Putamen (tissue), 1 donor: ENCODE results near the gene ITSN1.

Source experiments
- DNase-seq: peaks from one replicate; pipeline ENCODE4 v3.0.0-alpha.2; 2016; ENCODE audit warnings: low spot score

ITSN1 gene

DNA sequence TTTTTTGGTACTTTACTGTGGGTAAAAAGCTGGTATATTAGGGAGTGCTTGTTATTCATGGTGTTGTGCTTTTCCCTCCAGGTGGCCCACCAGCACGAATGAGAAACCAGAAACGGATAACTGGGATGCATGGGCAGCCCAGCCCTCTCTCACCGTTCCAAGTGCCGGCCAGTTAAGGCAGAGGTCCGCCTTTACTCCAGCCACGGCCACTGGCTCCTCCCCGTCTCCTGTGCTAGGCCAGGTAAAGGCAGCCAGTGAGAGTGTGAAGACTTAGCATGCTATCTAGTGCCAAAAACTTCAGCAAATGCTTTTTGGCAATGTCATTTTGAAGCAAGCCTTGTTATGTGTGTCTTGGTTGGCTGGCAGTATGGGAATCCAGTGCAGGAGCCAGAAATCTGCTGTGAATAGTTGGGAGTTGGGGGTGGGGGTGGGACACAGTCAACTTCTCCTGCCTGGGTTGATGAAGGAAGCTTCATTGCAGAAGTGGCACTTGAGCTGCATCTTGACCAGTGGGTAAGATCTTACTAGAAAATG, 171.6 kb downstream of the ITSN1 start:
- DNase-seq = no peak

DNA sequence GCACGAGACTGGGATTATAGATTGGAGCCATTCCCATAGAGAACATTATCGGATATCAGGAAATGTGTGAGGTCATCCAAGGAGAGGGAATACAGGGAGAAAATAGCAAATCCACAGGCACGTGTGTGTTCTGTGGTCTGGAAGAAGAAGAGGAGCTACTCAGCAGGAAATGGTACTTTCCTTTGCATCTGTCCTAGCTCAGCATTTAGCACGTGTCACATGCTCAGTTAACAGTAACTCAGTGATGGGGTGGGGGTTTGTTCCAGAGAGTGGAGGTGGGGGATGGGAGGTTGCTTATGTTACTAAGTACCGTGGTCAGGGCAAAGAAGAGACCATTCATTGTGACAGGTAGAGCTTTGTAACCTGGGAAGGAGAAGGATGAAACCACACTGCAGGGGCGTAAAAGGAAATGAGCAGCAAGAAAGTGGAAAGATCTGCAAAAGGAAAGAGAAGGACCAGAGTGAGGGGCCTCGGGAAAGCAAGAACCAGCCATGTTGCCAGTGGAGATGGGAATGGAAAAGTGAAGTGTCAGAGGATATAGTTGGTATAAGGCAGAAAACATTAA, 172.9 kb downstream of the ITSN1 start:
- no peak for DNase-seq

DNA sequence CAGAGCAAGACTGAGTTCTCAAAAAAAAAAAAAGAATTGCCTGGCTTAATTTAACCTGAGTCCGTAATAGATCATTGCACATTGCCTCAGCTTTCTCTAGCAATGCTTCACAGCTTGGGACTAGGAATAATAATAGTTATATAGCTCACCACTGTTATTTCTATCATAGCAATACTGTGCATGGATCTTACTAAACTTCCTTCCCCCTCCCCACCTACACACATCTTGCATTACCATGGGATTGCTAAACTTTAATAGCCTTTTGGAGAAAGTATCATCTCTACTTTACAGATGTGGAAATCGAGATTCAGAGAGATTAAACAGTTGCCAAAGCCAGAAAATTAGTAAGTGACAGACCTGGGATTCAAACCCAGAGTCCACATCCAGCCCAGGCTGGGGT, 173.9 kb downstream of the ITSN1 start:
- no peak for DNase-seq

DNA sequence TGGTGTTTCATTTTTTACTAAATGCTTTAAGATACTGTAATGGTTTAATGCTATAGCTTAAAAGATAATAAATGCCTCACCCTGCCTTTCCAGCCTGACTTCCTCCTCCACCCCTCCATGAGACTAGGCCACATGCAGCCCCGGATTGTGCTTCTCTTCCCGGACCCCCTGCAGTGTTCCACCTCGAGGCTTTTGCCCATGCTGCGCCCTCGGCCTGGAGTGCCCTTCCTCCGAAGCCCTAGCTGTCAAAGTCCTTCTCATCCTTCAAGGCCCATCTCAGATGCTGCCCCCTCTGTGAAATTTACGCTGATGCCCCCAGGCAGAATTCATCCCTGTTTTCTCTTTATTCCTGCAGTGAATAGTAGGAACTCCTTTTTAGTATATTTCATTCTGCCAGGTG, 174.8 kb downstream of the ITSN1 start:
- DNase-seq = no peak

DNA sequence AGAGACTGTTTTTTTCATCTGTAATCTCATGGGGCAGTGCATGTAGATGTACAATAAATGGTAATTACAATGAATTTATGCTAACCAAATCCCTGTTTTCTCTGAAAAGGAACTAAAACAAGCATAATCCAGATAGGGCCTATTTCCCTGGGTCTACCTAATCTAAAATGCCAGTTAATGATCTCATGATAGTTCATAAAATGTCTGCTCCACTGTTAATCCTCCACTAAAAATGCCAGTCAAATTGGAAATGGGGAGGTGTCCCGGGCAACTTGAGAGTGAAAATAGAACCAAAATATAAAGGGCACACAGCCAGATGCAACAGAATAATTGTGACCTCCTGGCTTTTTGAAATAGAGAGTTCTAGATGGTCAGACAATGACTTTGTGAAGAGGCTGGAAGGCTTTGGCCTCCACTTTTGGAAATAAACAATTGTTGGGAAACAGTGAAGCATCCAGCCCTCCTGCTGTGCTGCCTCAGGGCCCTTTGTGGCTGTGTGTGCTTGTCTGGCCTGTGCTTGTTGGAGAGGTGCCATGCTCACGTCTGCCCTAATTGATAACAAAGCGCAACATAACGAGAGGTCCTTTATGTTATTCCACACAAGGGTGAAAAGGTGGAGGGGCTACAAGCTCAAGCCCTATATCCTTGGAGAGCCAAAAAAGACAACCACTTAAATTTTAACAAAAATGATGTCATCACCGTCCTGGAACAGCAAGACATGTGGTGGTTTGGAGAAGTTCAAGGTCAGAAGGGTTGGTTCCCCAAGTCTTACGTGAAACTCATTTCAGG, 175.6 kb downstream of the ITSN1 start:
- no peak for DNase-seq

DNA sequence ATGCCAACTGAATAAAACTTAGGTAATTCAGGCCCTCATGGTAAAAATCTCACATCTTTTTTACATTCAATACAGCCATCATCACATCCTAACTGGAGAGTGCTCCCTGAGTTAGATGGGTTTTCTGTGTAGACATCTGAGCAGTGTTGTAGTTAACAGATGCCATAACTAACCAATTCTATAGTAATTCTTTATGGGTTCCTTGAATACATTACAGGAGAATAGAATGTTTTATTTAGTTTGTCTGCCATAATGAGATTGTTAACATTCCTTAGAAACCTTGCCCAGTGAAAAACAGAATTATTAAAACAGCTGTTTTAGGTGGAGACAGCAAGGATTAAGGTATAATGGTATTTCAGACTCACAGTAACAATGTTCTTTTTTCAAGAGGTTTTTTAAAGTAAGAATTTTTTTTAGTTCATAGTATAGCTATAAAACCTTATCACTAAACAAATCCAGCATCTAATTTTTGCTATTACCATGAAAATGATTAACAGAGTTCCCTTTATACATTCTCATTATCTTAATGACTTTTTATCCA, 178.0 kb downstream of the ITSN1 start:
- DNase-seq = no peak

DNA sequence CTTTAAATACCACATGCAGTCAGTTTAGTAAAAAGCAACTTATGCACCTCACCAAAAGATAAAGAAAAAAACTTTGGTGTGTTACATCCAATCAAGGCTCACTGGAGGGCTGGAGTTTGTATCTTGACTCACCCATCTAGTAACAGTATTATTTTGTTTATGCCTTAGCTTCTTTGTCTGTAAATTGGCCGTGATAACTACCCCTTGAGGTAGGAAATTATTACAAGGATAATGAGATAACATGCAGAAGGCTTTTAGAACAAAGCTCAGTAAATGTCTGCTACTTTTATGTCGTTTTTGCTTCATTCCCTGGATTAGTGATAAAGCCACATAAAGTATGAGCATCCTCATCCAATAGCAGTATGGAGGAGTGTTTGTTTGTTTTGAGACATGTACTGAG, 178.5 kb downstream of the ITSN1 start:
- no peak for DNase-seq

DNA sequence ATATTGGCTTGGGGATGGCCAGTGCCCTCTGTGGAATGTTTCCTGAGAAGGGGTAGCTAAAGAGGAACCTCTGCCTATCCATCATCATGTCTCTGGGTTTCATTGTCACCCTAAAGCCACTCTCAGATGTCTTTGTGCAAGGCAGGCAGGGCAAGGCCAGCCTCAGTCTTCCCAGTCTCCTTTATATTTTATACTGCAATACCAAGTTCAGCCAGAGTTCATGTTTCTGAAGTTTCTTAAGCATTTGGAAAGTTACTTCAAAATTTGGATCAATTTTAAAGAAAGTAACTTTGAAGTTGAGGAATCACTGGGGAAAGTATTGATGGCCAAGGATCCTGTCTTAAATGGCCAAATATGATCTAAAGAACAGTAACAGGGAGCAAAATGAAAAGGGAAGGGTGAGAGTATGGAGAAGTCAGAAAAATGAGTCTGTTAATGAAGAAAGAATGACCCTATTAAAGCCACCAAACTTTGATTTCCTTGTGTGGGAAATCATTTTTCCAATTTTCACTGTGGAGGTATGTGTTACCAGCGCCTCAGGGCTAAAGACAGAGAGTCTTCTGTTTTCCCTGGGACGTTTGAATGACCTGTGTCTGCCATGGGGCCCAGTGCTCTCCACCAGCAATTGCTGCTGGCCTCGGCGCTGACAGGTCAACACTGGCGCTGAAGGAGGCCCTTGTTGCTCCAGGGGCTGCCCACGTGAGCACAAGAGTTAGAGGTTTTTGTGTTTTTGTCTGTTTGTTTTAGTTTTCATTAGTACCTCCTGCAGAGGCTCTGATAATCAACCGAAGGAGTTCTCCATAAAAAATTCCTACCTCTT, 179.4 kb downstream of the ITSN1 start:
- no peak for DNase-seq

DNA sequence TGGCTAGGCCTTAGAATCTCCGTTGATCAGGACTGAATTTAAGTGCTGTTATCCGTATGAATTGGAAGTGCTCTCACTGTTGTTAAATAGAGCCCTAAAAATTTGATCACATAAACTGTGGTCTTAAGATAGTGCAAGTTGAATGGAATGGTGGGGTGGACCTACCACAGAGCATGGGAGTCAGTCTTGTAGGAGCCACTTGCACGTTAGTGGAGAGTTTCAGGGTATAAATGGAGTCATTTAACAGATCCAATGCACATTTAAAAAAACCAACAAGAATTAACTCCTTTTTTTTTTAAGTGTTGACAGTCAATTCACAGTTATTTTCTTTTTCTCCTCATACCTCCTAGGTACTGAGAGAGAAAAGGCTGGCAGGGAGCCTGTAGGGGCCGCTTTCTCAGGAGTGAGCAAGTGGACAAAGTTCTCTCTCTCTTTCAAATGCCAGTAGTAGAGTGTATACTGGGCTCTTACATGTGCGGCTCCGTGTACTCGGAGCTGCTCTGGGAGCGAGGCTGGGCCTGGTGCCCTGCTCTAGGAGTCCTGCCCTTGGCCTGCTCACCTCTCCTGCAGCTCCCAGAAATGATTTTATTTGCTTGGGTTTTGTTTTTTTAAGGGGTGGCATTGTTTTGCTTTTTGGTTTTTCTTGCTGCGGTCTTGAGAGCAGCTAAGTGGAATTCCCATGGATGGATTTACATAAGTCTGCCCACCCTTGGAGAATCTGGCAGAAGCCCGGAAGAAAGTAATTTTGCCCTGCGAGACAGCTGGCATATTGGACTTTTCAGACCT, 182.0 kb downstream of the ITSN1 start:
- DNase-seq = no peak

DNA sequence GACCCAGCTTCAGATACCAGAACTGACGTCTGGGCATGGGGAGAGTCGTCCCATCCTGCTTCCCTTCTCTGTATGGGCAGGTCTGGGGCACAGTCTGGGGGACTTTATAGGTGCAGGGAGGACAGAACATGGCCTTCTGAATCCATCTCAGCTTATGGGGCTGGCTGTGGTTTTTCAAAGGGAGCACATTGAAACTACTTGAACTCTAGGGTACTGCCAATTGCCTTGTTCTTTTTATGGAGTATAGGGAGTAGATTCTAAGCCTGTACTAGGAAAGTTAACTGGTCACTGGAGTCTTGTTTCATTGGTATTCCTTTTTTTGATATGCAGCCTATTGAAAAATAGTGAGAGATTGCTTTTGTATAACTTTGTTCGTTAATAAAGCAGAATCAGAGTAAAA, 183.1 kb downstream of the ITSN1 start:
- DNase-seq = no peak

DNA sequence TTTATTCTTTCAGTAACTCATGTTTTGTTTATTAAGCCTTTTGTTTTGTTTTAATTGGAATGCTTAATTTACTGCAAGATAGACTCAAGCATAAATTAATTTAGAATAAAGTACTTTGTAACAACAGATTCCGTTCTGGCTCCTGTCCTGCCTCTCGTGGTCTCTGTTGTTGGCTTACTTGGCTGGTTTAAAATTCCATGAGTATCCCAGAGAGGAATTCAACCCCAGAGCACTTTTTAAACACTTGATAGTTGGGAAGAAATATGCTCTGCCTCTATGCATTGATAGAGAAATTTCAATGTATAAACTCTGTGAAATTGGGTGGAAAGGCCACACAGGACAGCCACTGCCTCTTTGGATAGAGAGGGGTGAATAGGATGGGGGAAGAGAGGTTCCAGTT, 183.6 kb downstream of the ITSN1 start:
- no peak for DNase-seq

DNA sequence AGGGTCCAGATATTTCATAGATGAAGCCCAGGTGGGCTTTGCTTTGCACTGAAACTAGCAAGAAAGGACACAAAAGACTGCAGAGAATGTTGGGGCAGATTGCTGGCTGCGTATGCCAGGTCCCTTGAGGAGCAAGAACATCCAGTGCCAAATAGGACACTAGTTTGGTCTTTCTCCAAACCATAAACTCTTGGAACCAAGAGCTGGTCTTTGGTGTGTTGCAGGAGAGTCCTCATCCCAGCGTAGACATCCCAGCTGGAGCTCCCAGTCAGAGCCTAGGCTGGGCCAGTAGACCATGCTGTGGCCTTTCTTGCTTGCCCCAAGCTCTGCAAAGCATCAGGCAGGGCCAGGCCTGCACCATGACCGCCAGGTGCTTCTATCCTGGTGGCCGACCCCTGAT, 185.8 kb downstream of the ITSN1 start:
- DNase-seq = no peak

DNA sequence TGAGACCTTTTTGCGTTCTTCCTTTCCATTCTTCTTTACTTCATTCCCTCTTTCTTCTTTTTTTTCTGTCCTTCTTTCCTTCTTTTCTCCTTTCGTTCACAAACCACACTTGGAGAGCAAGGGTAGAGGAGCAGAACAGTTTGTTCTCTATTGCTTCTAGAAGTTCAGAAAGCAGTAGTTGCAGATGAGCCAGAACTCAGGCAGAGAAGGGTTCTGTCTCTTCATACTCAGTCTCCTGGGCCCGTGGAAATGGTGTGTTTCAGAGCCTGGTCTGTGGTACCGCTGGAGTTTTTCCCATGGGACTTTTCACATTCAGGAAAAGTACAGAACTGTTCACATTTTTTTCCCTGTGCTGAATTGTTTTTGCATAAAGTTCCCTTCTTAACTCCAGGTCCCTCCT, 186.3 kb downstream of the ITSN1 start:
- no peak for DNase-seq

DNA sequence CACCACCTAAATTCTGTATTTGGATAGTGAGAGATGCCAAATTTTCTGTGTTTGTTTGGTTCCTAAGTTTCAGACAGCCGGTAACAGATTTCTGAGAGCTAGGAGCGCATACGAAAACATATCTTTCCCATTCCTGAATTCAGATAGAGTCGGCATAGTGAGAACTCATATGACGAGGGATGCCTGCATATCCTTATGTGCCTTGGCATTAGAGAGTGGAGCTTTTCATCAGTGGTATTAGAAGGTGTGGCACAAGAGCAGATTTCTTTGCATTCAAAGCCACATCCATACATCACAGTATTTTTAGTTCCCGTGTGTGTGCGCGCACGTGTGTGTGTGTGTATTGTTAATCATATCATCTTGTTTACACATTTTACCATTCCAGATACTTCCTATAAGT, 187.5 kb downstream of the ITSN1 start:
- no peak for DNase-seq

DNA sequence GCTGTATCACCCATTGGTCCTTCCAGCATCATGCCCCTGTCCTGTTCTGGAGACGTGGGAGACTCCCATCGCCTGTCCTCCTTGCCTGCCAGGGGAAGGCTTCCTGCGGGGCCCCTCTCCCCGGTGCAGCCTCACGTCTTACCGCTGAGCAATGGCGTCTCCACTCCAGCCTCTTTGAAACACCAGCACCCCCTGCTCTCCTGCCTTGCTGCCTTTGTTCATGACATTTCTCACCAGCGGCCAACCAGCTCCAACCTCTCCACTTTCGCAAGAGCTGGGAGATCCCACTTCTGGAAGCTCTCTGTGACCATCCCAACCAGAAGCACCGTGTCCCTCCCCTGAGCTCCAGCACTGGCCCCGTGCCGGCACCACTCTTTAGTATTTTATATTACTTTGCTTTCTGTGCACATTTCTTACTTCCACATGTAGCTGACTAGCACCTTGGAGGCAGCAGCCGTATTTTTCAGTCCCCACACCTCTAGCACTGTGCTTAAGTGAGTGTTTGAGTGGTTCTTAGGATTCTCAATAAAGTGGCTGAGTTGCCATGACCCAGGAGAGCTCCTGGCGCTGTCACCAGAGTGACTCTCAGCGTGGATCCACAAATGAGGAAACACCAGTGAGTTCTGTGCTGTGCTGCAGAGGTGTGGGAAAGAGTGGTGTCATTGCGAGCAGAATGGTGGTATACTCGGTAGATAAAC, 189.8 kb downstream of the ITSN1 start:
- DNase-seq = no peak

DNA sequence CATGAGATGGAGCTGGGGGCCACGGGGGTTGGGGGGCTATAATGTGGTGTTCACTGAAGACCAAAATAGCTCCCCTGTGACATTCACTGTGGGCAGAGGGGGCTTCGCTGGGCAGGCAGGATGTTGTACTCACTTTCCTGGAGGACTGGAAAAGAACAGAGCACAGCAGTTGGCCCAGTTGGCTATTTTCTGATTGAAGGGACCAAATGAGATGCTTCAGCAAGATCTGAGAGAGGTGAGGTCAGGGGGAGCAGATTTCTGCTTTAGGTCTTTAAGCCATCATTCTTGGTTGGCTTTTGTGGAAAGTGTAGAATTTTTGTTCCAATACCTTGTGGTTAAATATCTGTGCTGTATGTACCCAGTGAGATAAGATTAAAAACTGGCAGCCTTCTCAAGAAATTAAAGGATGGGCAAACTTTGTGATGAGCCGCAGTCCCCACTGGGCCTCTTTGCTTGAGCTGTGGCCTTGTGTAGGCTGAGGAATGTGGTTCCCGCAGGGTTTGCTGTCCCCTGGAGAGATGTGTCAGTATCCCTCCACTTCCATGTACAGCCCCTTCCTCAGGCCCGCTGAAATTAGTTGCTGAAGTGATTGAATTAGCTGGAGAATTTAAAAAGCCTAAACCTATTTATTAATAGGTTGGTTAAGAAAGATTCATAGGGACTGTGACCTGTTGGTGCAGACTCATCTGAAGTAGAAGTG, 192.7 kb downstream of the ITSN1 start:
- DNase-seq = no peak

DNA sequence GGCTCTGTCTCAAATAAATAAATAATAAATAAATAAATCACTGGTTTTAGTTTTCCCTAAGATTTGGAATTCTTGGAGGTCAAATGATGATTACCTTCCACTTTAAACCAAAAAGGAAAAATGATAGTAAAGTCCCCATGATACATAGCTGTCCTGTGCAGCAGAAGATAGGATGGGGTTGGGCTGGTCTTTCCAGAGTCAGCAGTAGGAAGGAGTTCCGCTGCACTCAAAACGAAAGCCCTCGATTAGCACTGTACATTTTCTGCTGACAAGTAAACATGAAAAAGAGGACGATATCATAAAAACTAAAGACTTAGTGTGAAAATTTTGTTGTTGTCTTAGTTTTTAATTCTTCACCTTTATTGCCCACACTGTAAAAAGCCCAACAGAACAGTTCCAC, 193.6 kb downstream of the ITSN1 start:
- no peak for DNase-seq

DNA sequence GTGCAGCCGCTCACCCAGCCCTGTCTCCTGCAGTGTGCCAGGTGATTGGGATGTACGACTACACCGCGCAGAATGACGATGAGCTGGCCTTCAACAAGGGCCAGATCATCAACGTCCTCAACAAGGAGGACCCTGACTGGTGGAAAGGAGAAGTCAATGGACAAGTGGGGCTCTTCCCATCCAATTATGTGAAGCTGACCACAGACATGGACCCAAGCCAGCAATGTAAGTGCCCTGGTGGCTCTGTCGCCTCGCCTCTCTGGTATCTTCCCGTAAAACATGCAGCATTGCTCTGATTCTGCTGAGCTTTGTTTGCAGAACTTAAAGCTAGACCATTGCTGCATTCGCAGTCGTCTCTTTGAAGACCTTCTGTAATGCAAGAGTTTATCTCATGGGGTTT, 194.1 kb downstream of the ITSN1 start:
- no peak for DNase-seq

DNA sequence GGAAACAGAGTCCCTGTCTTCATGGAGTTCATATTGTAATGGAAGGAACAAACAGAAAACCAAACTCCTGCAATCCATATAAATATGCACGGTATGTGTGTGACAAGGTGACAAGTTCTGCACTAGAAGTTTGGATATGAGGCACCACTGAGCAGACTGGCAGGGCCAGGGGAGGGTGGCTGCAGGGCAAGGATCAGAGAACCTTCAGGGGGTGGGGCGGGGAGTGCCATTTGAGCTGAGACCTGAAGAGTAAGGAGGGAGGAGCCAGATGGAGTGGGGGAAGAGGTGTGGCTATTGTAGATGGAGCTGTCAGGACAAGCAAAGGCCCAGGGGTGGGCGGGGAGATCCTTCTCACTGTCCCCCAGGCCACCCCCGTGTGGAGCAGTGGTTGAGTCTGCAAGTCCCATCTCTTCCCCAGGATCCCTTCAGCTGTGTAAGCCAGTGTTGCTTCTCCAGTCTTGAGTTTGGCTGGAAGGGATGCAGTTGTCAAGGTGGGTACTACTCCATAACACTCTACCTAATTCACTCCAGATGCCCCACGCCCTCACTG, 196.9 kb downstream of the ITSN1 start:
- no peak for DNase-seq

DNA sequence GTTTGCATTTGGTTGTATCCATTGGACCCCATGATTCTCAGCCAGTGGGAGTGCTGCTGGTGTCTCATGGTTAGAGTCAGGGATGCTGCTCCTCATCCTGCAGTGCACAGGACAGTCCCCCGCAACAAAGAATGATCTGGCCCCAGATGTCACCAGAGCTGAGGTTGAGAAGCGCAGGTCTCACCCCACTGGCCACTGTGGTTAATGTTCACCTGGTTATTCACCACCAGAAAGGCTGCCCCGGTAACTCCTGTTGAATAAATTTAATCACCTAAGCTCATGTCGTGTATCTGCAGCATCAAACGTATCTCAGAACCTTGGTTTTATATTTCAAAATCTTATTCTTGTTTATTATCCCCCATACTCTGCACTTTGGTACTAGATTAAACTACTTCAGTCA, 197.5 kb downstream of the ITSN1 start:
- DNase-seq = no peak
